ENCODE measurements around the gene DENND5B. TPM values are rescaled to one million over a fixed set of nuclear protein-coding genes. Genes with fewer than 3 reads are reported as not detected.

Gene DENND5B
- total RNA-seq, 1 experiment from 2014 or later: 13.8 TPM

DNA sequence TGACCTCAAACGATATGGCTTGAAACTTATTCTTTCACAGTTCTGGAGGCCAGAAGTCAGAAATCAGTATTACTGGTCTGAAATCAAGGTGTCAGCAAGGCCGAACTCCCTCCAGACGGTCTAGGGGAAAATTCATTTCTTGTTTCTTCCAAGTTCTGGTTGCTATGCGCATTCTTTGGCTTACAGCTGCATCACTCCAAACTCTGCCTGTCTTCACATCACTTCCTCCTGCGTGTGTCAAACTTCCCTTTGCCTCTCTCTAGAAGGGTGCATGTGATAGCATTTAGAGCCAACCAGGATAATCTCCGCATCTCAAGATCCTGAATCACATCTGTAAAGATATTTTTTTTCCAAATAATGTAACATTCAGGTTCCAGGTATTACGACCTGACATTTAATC lies 62.8 kb downstream of the DENND5B start:
- POLR2A ChIA-PET: no interaction called here
- no peak overlapping the region for H3K4me3 Mint-ChIP-seq
- peaks cover 58% of the 10 kb centered on the region for H3K4me1 Mint-ChIP-seq
- no peak for DNase-seq (ENCODE audit: low spot score)
- H3K27me3 Mint-ChIP-seq (ENCODE audit: low read depth): no peaks in the 10 kb centered on the region
- ATAC-seq: no peak
- no peak for TF ChIP-seq SMAD3 (CRISPR knock-in tag; IDR thresholded peaks at IDR 0.05; ENCODE audit: borderline replicate concordance)
- TF ChIP-seq FOXJ3 (CRISPR knock-in tag; IDR thresholded peaks at IDR 0.05; ENCODE audit: borderline replicate concordance): no peak
- TF ChIP-seq NFATC4 (CRISPR knock-in tag; IDR thresholded peaks at IDR 0.05): no peak
- no peak for TF ChIP-seq ETV6 (CRISPR knock-in tag; IDR thresholded peaks at IDR 0.05)
- no peak for TF ChIP-seq TCF7 (CRISPR knock-in tag; IDR thresholded peaks at IDR 0.05; ENCODE audit: low read depth)
- no peak for TF ChIP-seq JAZF1 (CRISPR knock-in tag; IDR thresholded peaks at IDR 0.05)
- TF ChIP-seq GTF2I (CRISPR knock-in tag; conservative IDR thresholded peaks at IDR 0.05): no peak
- TF ChIP-seq CREM (CRISPR knock-in tag; IDR thresholded peaks at IDR 0.05): no peak
- no peak for TF ChIP-seq ZNF671 (CRISPR knock-in tag; IDR thresholded peaks at IDR 0.05)
- H3K9me3 Mint-ChIP-seq: no peaks in the 10 kb centered on the region
- peak overlapping the region; percentile 11; the same call in 1 of the 2 replicates for H3K27ac Mint-ChIP-seq
- CTCF ChIA-PET: interaction anchor here (1.2 kb wide), 1 partner anchor 11 kb away, joined by 3 read pairs; no protein-coding TSS in a partner anchor
- H3K36me3 Mint-ChIP-seq: no peaks in the 10 kb centered on the region

DNA sequence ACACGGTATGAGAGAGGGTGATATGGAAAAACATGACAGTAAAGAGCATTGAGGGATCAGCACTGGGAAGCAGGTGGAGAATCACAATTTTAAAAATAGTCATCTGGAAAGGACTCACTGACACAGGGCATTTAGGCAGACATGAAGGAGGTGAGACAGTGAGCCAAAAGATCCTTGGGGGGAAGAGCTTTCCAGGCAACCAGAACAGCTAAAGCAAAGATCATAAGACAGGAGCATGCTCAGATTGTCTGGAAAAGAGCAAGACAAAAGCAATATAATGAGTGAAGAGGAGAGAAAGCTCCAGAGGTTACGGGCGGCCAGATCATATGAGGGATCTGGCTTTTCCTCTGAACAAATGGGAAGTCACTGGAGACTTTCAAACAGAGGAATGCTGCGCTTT lies 63.9 kb downstream of the DENND5B start:
- no peaks in the 10 kb centered on the region for H3K27me3 Mint-ChIP-seq (ENCODE audit: low read depth)
- DNase-seq (ENCODE audit: low spot score) (no peak), ATAC-seq (no peak)
- TF ChIP-seq SMAD4 (CRISPR knock-in tag; IDR thresholded peaks at IDR 0.05): no peak
- no peaks in the 10 kb centered on the region for H3K36me3 Mint-ChIP-seq
- H3K9me3 Mint-ChIP-seq: no peaks in the 10 kb centered on the region
- peaks cover 60% of the 10 kb centered on the region for H3K4me1 Mint-ChIP-seq
- POLR2A ChIA-PET: no interaction called here
- H3K27ac Mint-ChIP-seq: peak overlapping the region; percentile 16
- CTCF ChIA-PET: interaction anchor here (1.1 kb wide), 1 partner anchor 9 kb away, joined by 3 read pairs; no protein-coding TSS in a partner anchor
- no peak overlapping the region for H3K4me3 Mint-ChIP-seq

DNA sequence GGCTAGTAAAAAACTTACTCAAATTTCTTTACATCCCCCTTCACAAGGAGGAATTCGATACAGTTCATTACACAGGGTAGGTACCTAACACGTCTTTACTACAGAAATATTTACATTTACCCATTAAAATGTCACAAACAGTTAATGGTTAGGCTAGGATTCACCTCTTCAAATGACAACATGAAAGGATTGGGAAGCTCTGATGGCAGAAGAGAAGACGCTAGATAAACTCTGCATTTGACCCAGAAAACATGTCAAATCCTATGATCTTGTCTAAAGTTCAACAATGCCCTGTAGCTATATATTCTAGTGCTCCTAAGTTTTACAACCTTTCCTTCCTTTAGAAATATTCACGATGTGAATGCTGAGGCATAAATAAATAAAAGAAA lies 64.8 kb downstream of the DENND5B start:
- Mint-ChIP-seq H3K9me3 (no peaks in the 10 kb centered on the region), H3K4me1 (peaks cover 59% of the 10 kb centered on the region), H3K4me3 (no peak overlapping the region), H3K27ac (no peak overlapping the region), H3K36me3 (no peaks in the 10 kb centered on the region), H3K27me3 (ENCODE audit: low read depth) (no peaks in the 10 kb centered on the region)
- no peak for TF ChIP-seq GABPB1 (CRISPR knock-in tag; IDR thresholded peaks at IDR 0.05)
- no peak for TF ChIP-seq STAT6 (CRISPR knock-in tag; conservative IDR thresholded peaks at IDR 0.05; ENCODE audit: low read depth)
- no peak for DNase-seq (ENCODE audit: low spot score)
- ChIA-PET POLR2A (no interaction called here), CTCF (no interaction called here)
- ATAC-seq: no peak

DNA sequence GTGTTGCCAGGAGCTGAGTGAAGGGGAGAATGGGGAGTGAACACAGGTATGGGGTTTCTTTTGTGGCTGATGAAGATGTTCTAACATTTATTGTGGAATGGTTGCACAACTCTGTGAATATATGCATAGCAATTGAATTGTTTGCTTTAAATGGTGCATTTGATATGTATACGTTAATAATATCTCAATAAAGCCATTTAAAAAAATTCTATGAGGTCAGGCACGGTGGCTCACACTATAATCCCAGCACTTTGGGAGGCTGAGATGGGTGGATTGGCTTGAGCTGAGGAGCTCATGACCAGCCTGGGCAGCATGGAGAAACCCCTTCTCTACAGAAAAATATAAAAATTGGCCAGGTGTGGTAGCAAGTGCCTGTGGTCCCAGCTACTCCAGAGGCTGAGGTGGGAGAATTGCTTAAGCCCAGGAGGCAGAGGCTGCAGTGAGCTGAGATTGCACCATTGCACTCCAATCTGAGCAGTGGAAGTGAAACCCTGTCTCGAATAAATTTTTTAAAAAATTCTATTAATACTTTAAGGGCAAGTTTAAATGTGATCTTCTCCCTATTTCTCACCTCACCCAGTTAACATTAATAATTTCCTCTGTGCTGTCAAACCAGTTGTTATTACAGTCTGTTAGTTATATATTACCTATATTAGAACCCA lies 65.3 kb downstream of the DENND5B start:
- ChIA-PET CTCF (no interaction called here), POLR2A (no interaction called here)
- Mint-ChIP-seq H3K36me3 (no peaks in the 10 kb centered on the region), H3K27me3 (ENCODE audit: low read depth) (no peaks in the 10 kb centered on the region), H3K4me3 (no peak overlapping the region), H3K27ac (no peak overlapping the region), H3K9me3 (no peaks in the 10 kb centered on the region), H3K4me1 (peaks cover 59% of the 10 kb centered on the region)
- DNase-seq (ENCODE audit: low spot score) (no peak), ATAC-seq (no peak)
- no peak for TF ChIP-seq NFATC4 (CRISPR knock-in tag; IDR thresholded peaks at IDR 0.05)

- H3K9me3 Mint-ChIP-seq: no peaks in the 10 kb centered on the region
- CTCF ChIA-PET: no interaction called here
- DNase-seq (ENCODE audit: low spot score) (no peak), ATAC-seq (no peak)
- H3K4me1 Mint-ChIP-seq: peaks cover 62% of the 10 kb centered on the region
- no peaks in the 10 kb centered on the region for H3K27me3 Mint-ChIP-seq (ENCODE audit: low read depth)
- POLR2A ChIA-PET: no interaction called here
- H3K27ac Mint-ChIP-seq: peak overlapping the region; percentile 35; the same call in 1 of the 2 replicates
- no peaks in the 10 kb centered on the region for H3K36me3 Mint-ChIP-seq
- H3K4me3 Mint-ChIP-seq: no peak overlapping the region
- TF ChIP-seq KAT7 (CRISPR knock-in tag; IDR thresholded peaks at IDR 0.05; ENCODE audit: borderline replicate concordance) (no peak), FOXK1 (CRISPR knock-in tag; IDR thresholded peaks at IDR 0.05) (no peak), CBFB (CRISPR knock-in tag; IDR thresholded peaks at IDR 0.05; ENCODE audit: low read depth) (no peak)
- TF ChIP-seq, protein P1, sequence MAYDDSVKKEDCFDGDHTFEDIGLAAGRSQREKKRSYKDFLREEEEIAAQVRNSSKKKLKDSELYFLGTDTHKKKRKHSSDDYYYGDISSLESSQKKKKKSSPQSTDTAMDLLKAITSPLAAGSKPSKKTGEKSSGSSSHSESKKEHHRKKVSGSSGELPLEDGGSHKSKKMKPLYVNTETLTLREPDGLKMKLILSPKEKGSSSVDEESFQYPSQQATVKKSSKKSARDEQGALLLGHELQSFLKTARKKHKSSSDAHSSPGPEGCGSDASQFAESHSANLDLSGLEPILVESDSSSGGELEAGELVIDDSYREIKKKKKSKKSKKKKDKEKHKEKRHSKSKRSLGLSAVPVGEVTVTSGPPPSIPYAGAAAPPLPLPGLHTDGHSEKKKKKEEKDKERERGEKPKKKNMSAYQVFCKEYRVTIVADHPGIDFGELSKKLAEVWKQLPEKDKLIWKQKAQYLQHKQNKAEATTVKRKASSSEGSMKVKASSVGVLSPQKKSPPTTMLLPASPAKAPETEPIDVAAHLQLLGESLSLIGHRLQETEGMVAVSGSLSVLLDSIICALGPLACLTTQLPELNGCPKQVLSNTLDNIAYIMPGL (CRISPR knock-in tag; IDR thresholded peaks at IDR 0.05): no peak
- TF ChIP-seq, protein P2, sequence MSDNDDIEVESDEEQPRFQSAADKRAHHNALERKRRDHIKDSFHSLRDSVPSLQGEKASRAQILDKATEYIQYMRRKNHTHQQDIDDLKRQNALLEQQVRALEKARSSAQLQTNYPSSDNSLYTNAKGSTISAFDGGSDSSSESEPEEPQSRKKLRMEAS (CRISPR knock-in tag; IDR thresholded peaks at IDR 0.05): no peak
These were observed 66.0 kb downstream of the DENND5B start for GRCh38 chr12:31524791-31525495.
